Gastrocnemius medialis (tissue), 4 donors: ENCODE data around the gene RBM23.

ENCODE experiments used
- POLR2A ChIP-seq, 2 donors: fragments of 450-650 bp; IDR thresholded peaks; one replicate each; pipeline ENCODE4 v1.6.1; 2017; ENCODE audit warnings: antibody characterized with exemption in 2 of 2, mild to moderate bottlenecking in 2 of 2, moderate library complexity in 2 of 2
- TF ChIP-seq, protein P1 (sequence below), 5 experiments: fragments of 450-650 bp in 3 of 5; fragments of 200-600 bp in 2 of 5; sonication (generic) in 2 of 5; IDR thresholded peaks in 4 of 5; conservative IDR thresholded peaks in 1 of 5; 1 replicate in 4 of 5; 2 replicates in 1 of 5; pipeline ENCODE4 v1.5.1; 2016 to 2019; ENCODE audit warnings: antibody characterized with exemption in 5 of 5, mild to moderate bottlenecking in 3 of 5, moderate library complexity in 3 of 5

DNA sequence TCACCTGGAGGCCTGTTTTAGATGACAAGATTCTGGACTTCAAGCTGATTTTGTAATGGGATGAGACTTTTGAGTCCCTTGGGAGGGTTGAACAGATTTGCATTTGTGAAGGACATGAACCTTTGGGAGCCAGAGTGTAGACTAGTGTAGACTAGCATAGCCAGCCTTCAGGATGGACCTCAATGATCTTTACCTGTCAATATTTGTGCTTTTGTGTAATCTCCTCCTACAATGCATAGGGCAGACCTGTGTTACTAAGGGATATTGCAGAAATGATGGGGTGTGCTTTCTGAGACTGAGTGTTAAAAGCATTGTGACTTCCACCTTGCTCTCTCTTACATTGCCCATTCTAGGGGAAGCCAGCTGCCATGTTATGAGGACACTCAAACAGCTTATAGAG lies 57.3 kb downstream of the RBM23 start:
- TF ChIP-seq, protein P1, sequence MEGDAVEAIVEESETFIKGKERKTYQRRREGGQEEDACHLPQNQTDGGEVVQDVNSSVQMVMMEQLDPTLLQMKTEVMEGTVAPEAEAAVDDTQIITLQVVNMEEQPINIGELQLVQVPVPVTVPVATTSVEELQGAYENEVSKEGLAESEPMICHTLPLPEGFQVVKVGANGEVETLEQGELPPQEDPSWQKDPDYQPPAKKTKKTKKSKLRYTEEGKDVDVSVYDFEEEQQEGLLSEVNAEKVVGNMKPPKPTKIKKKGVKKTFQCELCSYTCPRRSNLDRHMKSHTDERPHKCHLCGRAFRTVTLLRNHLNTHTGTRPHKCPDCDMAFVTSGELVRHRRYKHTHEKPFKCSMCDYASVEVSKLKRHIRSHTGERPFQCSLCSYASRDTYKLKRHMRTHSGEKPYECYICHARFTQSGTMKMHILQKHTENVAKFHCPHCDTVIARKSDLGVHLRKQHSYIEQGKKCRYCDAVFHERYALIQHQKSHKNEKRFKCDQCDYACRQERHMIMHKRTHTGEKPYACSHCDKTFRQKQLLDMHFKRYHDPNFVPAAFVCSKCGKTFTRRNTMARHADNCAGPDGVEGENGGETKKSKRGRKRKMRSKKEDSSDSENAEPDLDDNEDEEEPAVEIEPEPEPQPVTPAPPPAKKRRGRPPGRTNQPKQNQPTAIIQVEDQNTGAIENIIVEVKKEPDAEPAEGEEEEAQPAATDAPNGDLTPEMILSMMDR (IDR thresholded peaks at IDR 0.05 in 4 of 5, conservative IDR thresholded peaks at IDR 0.05 in 1 of 5) = no peak
- TF ChIP-seq POLR2A (IDR thresholded peaks at IDR 0.05) = no peak
